Activated naive CD8-positive, alpha-beta T cell (primary cell): ENCODE data around the gene YEATS4.

Experiments
- H3K27ac Mint-ChIP-seq: one replicate; pipeline ENCODE4 v1.8.0; 2021; ENCODE audit warnings: mixed read lengths
- H3K27me3 Mint-ChIP-seq: one replicate; pipeline ENCODE4 v1.8.0; 2021; ENCODE audit warnings: mixed read lengths
- H3K36me3 Mint-ChIP-seq: one replicate; pipeline ENCODE4 v1.8.0; 2021; ENCODE audit warnings: mixed read lengths
- H3K4me1 Mint-ChIP-seq: one replicate; pipeline ENCODE4 v1.8.0; 2021; ENCODE audit warnings: low read depth, mixed read lengths
- H3K4me3 Mint-ChIP-seq: one replicate; pipeline ENCODE4 v1.8.0; 2021; ENCODE audit warnings: mild to moderate bottlenecking, mixed read lengths
- H3K9me3 Mint-ChIP-seq: one replicate; pipeline ENCODE4 v1.8.0; 2021; ENCODE audit warnings: low read depth, mixed read lengths

YEATS4 gene

DNA sequence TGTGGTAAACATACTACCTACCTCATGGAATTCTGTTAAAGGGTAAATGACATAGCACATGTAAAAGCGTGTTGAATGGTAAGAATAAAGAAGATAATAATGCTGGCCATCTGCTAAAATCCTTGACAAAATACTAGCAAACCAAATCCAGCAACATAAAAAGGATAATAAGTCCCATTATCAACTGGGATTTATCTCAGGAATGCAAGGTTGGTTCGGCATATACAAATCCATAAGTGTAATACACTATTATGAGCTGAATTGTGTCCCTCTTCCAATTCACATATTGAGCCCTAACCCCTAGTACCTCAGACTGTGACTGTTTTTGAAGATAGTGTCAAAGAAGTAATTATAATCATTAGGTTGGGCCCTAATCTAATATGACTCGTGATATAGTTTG lies 37.4 kb downstream of the YEATS4 start:
- H3K4me1 Mint-ChIP-seq, result peaks cover 5% of the 10 kb centered on the region
- H3K27ac Mint-ChIP-seq, result no peak overlapping the region
- no peaks in the 10 kb centered on the region for H3K27me3 Mint-ChIP-seq
- H3K9me3 Mint-ChIP-seq, result no peaks in the 10 kb centered on the region
- no peak overlapping the region for H3K4me3 Mint-ChIP-seq
- peaks cover 27% of the 10 kb centered on the region for H3K36me3 Mint-ChIP-seq

DNA sequence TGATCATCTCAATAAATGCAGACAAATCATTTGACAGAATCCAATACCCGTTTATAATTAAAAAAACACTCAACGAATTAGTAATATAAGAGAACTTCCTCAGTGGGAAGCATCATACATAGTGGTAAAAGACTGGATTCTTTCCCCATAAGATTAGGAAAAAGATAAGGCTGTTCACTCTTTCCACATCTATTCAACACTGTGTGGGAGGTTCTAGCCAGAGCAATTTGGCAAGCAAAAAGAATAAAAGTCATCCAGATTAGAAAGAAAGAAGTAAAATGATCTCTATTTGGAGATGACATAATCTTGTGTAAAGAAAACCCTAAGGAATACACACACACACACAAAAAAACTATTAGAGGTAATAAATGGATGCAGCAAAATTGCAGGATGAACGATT lies 38.4 kb downstream of the YEATS4 start:
- Mint-ChIP-seq H3K9me3 (no peaks in the 10 kb centered on the region), H3K36me3 (peaks cover 22% of the 10 kb centered on the region), H3K4me1 (no peaks in the 10 kb centered on the region), H3K27me3 (no peaks in the 10 kb centered on the region), H3K27ac (no peak overlapping the region), H3K4me3 (no peak overlapping the region)

DNA sequence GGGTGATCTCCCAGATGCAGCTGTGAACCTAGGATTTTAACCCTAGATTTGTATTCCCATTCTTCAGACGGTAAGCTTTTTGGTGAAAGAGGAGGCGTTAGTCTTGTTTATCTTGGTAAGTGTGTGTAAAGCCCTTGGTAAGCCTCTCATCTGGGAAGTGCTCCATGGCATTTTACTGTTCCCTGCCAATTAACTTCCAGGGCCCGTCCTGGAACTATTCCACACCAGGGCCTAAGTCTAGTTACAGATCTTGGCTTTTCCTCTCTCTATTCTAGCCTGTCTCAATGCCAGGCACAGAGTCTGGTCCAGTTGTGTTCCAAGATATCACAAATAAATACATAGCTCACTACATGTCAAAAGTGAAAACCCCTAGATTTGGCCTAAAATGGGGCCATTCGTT lies 42.4 kb downstream of the YEATS4 start:
- Mint-ChIP-seq H3K4me3 (no peak overlapping the region), H3K27ac (no peak overlapping the region), H3K36me3 (peaks cover 14% of the 10 kb centered on the region), H3K9me3 (no peaks in the 10 kb centered on the region), H3K27me3 (no peaks in the 10 kb centered on the region), H3K4me1 (no peaks in the 10 kb centered on the region)

DNA sequence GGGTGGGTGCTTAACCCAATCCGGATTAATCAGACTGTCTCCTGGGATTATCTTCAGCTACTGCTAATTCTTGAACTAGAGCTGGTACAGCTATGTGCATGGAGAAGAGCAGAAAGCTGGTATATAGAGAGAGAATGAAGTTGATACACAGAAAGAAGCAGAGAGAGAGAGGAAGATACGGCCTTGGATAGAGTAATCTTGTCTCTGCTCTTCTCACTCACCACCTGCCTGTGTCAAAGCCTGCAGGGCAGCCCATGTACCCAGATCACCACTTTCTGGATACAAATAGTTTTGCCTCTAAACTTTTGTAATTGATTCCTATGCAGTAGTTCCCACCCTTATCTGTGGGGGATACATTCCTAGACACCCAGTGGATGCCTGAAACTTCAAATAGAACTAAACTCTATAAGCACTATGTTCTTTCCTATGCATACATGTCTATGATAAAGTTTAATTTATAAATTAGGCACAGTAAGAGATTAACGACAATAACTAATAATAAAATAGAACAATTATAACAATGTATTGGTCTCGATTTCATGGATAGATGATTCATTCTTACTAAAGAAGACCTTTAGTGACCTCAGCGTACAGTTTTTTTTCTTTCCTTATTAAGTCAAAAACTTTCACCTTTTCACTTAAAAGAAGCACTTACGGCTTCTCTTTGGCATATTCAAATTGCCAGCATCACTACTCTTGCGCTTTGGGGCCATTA lies 45.5 kb downstream of the YEATS4 start:
- Mint-ChIP-seq H3K27ac (no peak overlapping the region), H3K4me3 (no peak overlapping the region), H3K27me3 (no peaks in the 10 kb centered on the region), H3K36me3 (peaks cover 8% of the 10 kb centered on the region), H3K9me3 (no peaks in the 10 kb centered on the region), H3K4me1 (no peaks in the 10 kb centered on the region)

DNA sequence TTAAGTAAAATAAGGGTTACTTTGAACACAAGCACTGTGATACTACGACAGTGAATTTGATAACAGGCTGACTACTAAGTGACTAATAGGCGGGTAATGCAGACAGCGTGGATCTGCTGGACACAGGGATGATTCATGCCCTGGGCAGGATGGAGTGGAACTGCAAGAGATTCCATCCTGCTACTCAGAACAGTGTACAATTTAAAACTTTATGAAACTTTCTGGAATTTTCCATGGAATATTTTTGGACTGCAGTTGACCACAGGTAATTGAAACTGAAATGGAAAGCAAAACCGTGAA lies 46.0 kb downstream of the YEATS4 start:
- Mint-ChIP-seq H3K36me3 (peaks cover 13% of the 10 kb centered on the region), H3K27me3 (no peaks in the 10 kb centered on the region), H3K4me3 (no peak overlapping the region), H3K9me3 (no peaks in the 10 kb centered on the region), H3K4me1 (no peaks in the 10 kb centered on the region), H3K27ac (no peak overlapping the region)

DNA sequence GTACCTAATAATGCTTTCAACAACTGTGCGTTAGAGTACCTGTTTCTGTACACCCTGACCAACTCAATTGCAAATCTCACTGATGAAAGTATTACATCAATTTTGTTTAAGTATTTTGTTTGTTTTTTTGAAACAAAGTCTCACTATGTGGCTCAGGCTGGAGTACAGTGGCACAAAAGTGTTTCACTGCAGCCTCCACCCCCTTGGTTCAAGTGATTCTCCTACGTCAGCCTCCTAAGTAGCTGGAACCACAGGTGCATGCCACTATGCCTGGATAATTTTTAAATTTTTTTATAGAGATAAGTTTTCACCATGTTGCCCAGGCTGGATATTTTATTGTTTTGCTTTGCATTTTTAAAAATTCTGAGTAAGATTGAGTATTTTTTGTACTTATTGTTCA lies 46.7 kb downstream of the YEATS4 start:
- peaks cover 13% of the 10 kb centered on the region for H3K36me3 Mint-ChIP-seq
- H3K27me3 Mint-ChIP-seq, result no peaks in the 10 kb centered on the region
- no peak overlapping the region for H3K27ac Mint-ChIP-seq
- no peaks in the 10 kb centered on the region for H3K9me3 Mint-ChIP-seq
- no peaks in the 10 kb centered on the region for H3K4me1 Mint-ChIP-seq
- H3K4me3 Mint-ChIP-seq, result no peak overlapping the region

DNA sequence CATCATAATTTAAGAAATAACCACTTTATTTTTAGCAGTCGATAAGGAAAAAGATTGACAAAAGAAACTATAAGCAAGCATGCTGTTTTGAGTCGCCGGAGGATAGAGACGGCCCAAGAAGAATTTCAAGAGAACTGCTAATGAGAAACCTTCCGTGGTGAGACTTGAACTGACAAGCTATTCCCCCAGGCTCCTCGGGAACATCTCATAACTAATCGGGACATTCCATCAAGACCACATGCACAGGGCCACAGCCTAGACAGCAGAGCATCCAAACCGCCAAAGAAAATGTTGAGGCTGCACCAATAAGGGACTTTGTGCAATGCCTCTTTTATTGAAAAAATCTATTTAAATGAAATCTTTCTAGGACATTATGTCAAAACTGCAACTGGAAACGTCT lies 51.0 kb downstream of the YEATS4 start:
- Mint-ChIP-seq H3K4me1 (no peaks in the 10 kb centered on the region), H3K4me3 (no peak overlapping the region), H3K27ac (no peak overlapping the region), H3K9me3 (no peaks in the 10 kb centered on the region), H3K27me3 (no peaks in the 10 kb centered on the region), H3K36me3 (peaks cover 13% of the 10 kb centered on the region)

DNA sequence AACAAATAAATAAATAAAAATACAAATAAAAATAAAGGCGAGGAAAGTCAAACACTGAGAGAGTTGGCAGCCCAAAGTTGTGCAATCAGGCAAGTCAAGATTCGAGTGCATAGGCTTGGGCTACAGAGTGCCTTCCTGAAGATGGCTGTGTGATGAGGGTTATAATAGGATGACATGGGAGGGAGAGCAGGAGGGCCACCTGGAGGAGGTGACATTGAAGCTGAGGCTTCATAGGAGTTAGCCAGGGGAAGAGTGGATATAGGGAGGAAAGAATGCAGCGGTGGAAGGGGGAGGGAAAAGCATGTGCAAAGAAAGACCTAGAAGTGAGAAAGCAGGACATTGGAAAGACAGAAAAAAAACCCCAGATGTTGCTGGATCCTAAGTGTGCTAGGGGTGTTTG lies 53.1 kb downstream of the YEATS4 start:
- peaks cover 13% of the 10 kb centered on the region for H3K36me3 Mint-ChIP-seq
- H3K9me3 Mint-ChIP-seq, result no peaks in the 10 kb centered on the region
- no peaks in the 10 kb centered on the region for H3K4me1 Mint-ChIP-seq
- no peak overlapping the region for H3K27ac Mint-ChIP-seq
- H3K4me3 Mint-ChIP-seq, result no peak overlapping the region
- no peaks in the 10 kb centered on the region for H3K27me3 Mint-ChIP-seq

DNA sequence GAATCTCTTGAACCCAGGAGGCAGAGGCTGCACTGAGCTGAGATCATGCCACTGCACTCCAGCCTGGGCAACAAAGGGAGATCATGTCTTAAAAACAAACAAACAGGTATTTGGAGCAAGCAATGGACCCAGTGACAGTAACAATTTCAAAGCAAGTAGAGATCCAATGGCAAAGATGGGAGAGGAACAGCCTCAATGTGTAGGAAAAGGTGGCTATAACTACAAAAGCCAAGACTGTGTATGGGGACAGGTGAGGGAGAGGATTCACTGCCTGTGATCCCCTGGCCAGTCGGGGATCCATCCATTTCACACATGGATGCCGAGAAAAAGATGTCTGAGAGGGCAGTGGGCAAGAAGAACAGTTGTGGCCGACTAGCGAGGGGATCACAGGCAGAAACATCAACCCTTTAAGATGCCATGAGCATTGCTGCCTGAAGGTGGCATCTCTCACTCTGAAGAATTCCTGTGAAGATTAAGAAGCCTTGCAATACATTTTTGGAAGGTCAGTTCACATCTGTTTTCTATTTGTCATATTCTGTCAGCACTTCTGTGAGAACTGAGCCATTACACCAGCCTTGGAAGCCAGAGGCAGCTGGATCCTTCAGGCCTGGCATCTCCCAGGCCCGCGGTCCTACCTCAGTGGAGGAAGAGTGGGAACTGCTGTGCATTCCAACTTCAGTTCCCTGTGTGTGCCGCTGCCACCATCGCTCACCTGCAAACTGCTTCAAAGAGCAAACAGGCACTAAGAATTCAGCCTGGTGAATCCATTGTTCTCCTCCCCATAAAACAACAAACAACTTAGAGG lies 56.1 kb downstream of the YEATS4 start:
- no peak overlapping the region for H3K27ac Mint-ChIP-seq
- H3K9me3 Mint-ChIP-seq, result no peaks in the 10 kb centered on the region
- H3K27me3 Mint-ChIP-seq, result no peaks in the 10 kb centered on the region
- H3K36me3 Mint-ChIP-seq, result peaks cover 9% of the 10 kb centered on the region
- H3K4me3 Mint-ChIP-seq, result no peak overlapping the region
- no peaks in the 10 kb centered on the region for H3K4me1 Mint-ChIP-seq

DNA sequence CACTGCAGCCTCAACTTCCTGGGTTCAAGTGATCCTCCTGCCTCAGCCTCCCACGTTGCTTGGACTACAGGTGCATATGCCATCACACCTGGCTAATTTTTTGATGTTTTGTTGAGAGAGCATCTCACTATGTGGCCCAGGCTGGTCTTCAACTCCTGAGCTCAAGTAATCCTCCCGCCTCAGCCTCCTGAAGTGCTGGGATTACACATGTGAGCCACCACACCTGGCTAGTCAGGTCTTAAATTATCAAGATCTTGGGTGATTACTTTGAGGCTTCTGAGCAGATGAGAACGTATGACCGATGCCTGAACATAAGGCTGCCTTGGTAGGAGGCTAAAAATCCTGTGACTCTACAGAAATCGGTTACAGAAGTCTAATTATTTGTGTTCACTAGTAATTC lies 57.7 kb downstream of the YEATS4 start:
- no peaks in the 10 kb centered on the region for H3K9me3 Mint-ChIP-seq
- H3K27ac Mint-ChIP-seq, result no peak overlapping the region
- H3K4me3 Mint-ChIP-seq, result no peak overlapping the region
- H3K27me3 Mint-ChIP-seq, result no peaks in the 10 kb centered on the region
- H3K4me1 Mint-ChIP-seq, result no peaks in the 10 kb centered on the region
- peaks cover 6% of the 10 kb centered on the region for H3K36me3 Mint-ChIP-seq

DNA sequence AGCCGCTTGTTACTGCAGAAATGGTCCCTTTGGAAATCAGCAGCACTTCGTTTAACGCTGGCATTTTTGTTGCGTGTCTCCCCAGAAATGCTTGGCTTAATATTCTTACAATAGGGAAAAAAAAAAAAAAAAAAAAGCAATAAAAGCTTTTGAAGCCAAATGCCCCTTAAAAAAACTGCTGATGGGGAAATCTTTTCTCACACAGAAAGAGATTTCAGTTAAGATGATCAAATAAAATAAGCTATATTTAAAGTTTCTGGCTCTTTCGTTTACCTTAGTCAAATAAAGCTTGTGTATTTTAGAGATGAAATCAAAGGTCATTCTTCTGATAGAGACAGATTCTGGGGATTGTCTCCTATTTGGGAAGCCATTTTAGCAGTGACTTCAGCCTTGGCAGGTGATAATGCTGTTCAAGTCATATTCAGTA lies 58.2 kb downstream of the YEATS4 start:
- Mint-ChIP-seq H3K27ac (no peak overlapping the region), H3K27me3 (no peaks in the 10 kb centered on the region), H3K4me1 (no peaks in the 10 kb centered on the region), H3K4me3 (no peak overlapping the region), H3K9me3 (no peaks in the 10 kb centered on the region), H3K36me3 (peaks cover 6% of the 10 kb centered on the region)

DNA sequence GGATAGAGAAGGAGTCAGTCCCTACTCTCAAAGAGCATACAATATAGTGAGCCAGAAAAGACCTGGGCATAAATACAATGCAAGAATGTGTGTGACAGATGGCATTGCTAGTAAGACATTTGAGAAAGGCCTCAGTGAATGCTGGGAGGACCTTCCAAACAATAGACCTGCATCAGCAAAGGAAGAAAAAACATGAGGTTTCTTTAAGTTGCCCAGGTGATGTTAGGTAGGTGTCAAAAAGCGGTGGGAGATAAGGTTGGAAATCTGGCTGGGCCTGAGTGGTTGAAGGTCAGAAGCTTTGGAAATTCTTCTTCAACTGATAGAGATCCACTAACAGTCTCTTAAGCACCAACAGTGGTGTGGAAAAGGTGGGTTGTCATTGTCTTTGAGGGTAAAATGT lies 60.2 kb downstream of the YEATS4 start:
- Mint-ChIP-seq H3K27ac (no peak overlapping the region), H3K9me3 (no peaks in the 10 kb centered on the region), H3K4me3 (no peak overlapping the region), H3K27me3 (no peaks in the 10 kb centered on the region), H3K36me3 (peaks cover 9% of the 10 kb centered on the region), H3K4me1 (no peaks in the 10 kb centered on the region)

DNA sequence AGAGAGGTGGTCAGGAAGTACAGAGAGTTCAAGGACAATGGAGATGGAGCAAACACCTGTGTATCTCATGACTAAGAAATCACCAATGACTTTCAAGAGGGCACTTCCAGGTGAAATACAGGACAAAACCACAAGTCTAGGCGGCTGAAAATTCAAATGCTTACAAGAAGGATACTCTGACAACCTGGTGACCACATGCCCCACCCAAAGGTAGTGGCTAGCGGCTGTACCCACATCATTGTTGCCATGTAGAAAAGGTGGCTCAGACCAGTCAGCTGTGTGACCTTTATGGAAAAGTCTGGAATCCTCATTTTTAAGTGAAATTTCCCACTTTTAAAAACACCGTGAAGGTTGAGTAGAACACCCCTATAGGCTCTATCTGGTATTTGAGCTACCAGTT lies 62.0 kb downstream of the YEATS4 start:
- no peak overlapping the region for H3K4me3 Mint-ChIP-seq
- no peaks in the 10 kb centered on the region for H3K27me3 Mint-ChIP-seq
- H3K9me3 Mint-ChIP-seq, result no peaks in the 10 kb centered on the region

DNA sequence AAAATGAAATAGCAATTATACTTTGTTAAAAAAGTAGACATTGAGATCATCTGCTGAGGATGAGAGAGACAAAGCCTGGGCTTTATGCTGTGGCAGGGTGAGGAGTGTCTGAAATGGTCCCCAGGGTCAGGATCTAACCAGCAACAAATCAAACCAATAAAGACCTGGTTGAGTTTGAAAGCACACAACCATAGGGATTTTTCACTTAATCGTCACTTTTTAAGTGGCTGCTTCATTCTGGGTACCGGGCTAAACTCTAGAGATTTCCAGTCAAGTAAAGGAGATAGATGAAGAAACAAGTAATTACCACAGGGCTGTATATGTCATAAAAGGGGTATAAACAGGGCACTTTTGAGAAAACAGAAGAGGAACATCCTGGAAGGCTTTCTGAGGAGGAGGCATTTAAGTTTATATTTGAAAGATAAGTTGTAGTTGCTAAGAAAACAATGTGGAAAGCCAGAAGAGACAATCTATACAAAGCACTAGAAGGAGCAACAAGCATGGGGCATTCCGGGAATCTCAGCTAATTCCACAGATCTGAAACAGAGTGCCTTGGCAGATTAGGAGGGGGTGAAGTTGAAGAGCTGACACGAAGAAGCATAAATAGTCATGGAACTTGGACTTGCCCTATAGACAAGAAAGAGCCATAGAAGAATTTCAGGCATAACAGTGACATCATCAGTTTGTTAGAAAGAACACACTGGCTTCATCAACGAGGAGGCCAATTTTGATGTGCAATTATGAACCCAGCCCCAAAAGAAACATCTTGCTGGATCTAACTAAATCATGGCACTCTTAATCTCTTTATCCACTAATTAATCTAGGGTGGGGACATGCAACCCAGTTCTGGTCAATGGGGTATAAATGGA lies 63.7 kb downstream of the YEATS4 start:
- no peaks in the 10 kb centered on the region for H3K27me3 Mint-ChIP-seq
- peaks cover 12% of the 10 kb centered on the region for H3K36me3 Mint-ChIP-seq
- no peaks in the 10 kb centered on the region for H3K4me1 Mint-ChIP-seq
- H3K9me3 Mint-ChIP-seq, result no peaks in the 10 kb centered on the region
- no peak overlapping the region for H3K27ac Mint-ChIP-seq
- H3K4me3 Mint-ChIP-seq, result no peak overlapping the region

More for the DNA sequence above, 62.0 kb downstream of the YEATS4 start:
- no peaks in the 10 kb centered on the region for H3K4me1 Mint-ChIP-seq
- peaks cover 12% of the 10 kb centered on the region for H3K36me3 Mint-ChIP-seq
- no peak overlapping the region for H3K27ac Mint-ChIP-seq

DNA sequence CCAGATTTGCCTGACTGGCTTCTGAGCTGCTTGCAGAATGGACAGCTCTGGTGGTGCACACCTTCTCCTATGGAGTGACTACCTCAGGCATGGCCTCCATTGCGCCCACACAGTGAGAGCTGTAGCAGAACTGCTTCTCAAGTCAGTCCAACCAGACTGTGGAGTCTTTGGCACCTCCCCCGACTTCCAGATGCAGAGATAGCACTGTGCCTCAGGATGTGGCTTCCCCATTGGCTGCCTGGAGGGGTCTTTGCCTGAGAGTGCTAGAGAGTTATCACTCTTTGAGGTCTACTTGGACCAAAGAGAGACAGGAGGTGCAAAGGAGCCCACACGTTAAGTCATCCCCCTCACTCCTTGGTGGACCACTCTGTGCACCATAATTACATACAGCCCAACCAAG lies 65.9 kb downstream of the YEATS4 start:
- Mint-ChIP-seq H3K36me3 (peaks cover 6% of the 10 kb centered on the region), H3K4me1 (no peaks in the 10 kb centered on the region), H3K9me3 (no peaks in the 10 kb centered on the region), H3K27me3 (no peaks in the 10 kb centered on the region), H3K27ac (no peak overlapping the region), H3K4me3 (no peak overlapping the region)
